Muscle layer of colon (tissue), 2 donors: ENCODE data around the gene SMIM22.
"Not testable (repeated sequence)": the region's sequence is repeated elsewhere in the genome, so short reads cannot be mapped to it uniquely, and the experiment has no call there.

Source experiments
- H3K27ac ChIP-seq: one replicate; pipeline ENCODE4 v1.7.0; 2013; ENCODE audit warnings: low read depth, mild to moderate bottlenecking, low read length, moderate library complexity
- H3K27me3 ChIP-seq, 2 donors: one replicate each; pipeline ENCODE4 v1.7.0; 2013; ENCODE audit warnings: low read length in 2 of 2, mild to moderate bottlenecking in 2 of 2; ENCODE audit not compliant: insufficient read depth in 2 of 2, control insufficient read depth in 1 of 2
- H3K36me3 ChIP-seq: one replicate; pipeline ENCODE4 v1.7.0; 2013; ENCODE audit warnings: mild to moderate bottlenecking, low read length; ENCODE audit not compliant: insufficient read depth
- H3K4me1 ChIP-seq: one replicate; pipeline ENCODE4 v1.7.0; 2013; ENCODE audit warnings: mild to moderate bottlenecking, low read length; ENCODE audit not compliant: insufficient read depth
- H3K4me3 ChIP-seq, 2 donors: one replicate each; pipeline ENCODE4 v1.7.0; 2013; ENCODE audit warnings: low read length in 2 of 2, low read depth in 1 of 2, mild to moderate bottlenecking in 1 of 2, moderate library complexity in 1 of 2
- H3K9ac ChIP-seq: one replicate; pipeline ENCODE4 v1.7.0; 2013; ENCODE audit warnings: low read length
- H3K9me3 ChIP-seq: one replicate; pipeline ENCODE4 v1.7.0; 2013; ENCODE audit warnings: mild to moderate bottlenecking, low read length
- donor health status: abdominal sarcoma.
- donor health status: Adenocarcinoma of cecum.

SMIM22 gene

GRCh38 chr16:4772351-4772750 is 22.8 kb upstream of the SMIM22 start:
- Histone ChIP-seq H3K36me3 (no peaks in the 10 kb centered on the region), H3K9me3 (no peaks in the 10 kb centered on the region), H3K27me3 (no peaks in the 10 kb centered on the region), H3K4me3 (no peak overlapping the region), H3K27ac (no peak overlapping the region), H3K9ac (no peak overlapping the region), H3K4me1 (peaks cover 12% of the 10 kb centered on the region)

DNA sequence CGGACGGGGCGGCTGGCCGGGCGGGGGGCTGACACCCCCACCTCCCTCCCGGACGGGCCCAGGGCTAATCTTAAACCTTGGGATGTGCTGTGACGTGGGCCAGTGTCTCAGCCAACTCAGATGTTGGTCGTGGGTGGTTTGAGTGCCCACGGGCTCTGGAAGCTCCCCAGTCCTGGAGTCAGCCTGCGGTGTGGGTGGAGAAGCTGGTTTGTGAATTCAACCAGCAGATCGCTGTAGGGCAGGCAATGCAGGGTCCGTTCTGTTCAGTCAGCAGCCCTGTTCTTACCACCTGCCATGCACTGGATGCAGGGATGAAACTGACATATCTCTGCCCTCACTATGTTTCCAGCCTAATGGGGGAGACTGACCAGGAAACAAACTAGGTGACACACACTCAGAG is 20.2 kb upstream of the SMIM22 start:
- H3K27me3 ChIP-seq: no peaks in the 10 kb centered on the region
- no peaks in the 10 kb centered on the region for H3K36me3 ChIP-seq
- H3K4me3 ChIP-seq: no peak overlapping the region
- no peak overlapping the region for H3K27ac ChIP-seq
- H3K4me1 ChIP-seq: no peaks in the 10 kb centered on the region
- no peaks in the 10 kb centered on the region for H3K9me3 ChIP-seq
- H3K9ac ChIP-seq: no peak overlapping the region

DNA sequence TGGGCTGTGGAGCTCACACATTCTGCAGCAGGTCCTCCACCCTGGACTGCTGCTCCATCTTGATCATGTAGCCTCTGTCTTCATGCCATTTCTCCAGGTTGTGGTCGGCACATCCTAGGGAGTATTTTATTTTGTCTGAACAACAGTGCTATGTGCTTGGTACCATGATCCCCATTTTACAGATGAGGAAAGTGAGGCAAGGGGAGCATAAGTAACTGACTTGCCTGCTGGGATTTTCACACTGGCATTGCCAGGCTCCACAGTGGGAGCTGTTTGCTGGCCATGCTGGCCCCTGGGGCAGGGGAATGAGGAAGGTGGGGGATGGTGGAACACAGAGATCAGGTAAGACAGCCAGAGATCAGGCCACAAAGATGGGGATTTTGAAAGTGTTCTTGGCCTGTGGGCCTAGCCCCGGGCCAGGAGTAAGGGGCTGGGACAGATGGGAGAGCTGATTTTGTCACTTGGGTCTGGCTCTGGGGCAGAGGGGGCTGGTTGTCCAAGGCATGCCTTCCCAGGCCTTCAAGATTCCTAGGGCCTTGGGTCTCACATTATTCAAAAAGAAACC is 18.9 kb upstream of the SMIM22 start:
- H3K27me3 ChIP-seq: no peaks in the 10 kb centered on the region
- no peaks in the 10 kb centered on the region for H3K9me3 ChIP-seq
- no peaks in the 10 kb centered on the region for H3K36me3 ChIP-seq
- no peak overlapping the region for H3K4me3 ChIP-seq
- H3K4me1 ChIP-seq: no peaks in the 10 kb centered on the region
- no peak overlapping the region for H3K27ac ChIP-seq
- H3K9ac ChIP-seq: no peak overlapping the region

GRCh38 chr16:4777339-4778049 is 17.7 kb upstream of the SMIM22 start:
- Histone ChIP-seq H3K27ac (no peak overlapping the region), H3K36me3 (no peaks in the 10 kb centered on the region), H3K9ac (no peak overlapping the region), H3K27me3 (no peaks in the 10 kb centered on the region), H3K4me1 (no peaks in the 10 kb centered on the region), H3K9me3 (no peaks in the 10 kb centered on the region), H3K4me3 (no peak overlapping the region)

DNA sequence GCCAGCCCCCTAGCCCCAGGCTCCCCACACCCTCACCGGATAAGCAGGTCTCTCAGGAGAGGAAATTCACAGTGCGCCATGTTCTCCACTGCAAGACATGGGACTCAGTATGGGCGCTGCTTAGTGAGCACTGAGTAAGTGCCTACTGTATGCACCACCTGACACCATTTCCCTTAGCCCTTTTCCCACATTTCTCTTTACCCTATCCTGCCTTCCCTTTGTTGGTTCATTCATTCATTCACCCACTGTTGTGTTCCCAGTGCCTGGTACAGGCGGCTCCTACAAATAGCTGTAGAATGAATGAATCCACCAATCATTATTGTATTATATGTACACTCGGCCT is 17.1 kb upstream of the SMIM22 start:
- no peaks in the 10 kb centered on the region for H3K36me3 ChIP-seq
- no peak overlapping the region for H3K4me3 ChIP-seq
- no peak overlapping the region for H3K27ac ChIP-seq
- no peaks in the 10 kb centered on the region for H3K4me1 ChIP-seq
- H3K27me3 ChIP-seq: no peaks in the 10 kb centered on the region
- H3K9ac ChIP-seq: no peak overlapping the region
- no peaks in the 10 kb centered on the region for H3K9me3 ChIP-seq

GRCh38 chr16:4780235-4780634 is 14.9 kb upstream of the SMIM22 start:
- no peaks in the 10 kb centered on the region for H3K4me1 ChIP-seq
- no peak overlapping the region for H3K9ac ChIP-seq
- H3K27me3 ChIP-seq: no peaks in the 10 kb centered on the region
- no peaks in the 10 kb centered on the region for H3K9me3 ChIP-seq
- H3K36me3 ChIP-seq: no peaks in the 10 kb centered on the region
- no peak overlapping the region for H3K4me3 ChIP-seq
- no peak overlapping the region for H3K27ac ChIP-seq

DNA sequence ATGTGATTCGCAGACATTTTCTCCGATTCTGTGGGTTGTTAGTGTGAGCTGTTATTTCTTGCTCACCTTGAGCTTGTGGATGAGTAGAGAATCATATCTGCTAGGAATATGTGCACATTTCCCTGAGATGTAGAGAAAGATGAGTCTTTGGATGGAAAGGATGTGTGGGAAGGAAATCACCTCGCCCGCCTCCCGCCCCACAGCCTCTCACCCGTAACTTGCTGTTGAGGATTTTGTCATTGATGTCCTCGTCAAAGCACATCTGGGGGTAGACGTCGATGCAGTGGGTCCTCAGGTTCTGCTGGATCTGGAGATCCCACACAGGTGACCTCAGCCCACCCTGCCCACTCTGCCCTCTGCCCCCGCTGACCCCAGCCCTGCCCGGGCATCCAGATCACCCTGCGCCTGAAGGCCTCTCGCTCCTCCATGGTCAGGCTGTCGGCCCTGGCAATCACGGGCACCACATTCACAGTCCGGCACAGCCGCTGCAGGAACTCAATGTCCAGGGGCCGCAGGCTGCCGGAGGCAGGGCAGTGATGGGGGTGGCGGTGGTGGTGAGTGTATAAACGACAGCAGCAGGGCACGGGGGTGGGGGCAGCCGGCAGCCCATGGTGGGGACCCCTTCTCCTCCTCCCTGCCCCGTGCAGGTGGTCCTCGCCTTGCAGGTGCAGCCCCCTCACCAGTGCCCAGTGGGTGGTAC is 11.8 kb upstream of the SMIM22 start:
- Histone ChIP-seq H3K4me3 (no peak overlapping the region), H3K27me3 (no peaks in the 10 kb centered on the region), H3K9me3 (no peaks in the 10 kb centered on the region), H3K9ac (no peak overlapping the region), H3K27ac (no peak overlapping the region), H3K4me1 (no peaks in the 10 kb centered on the region), H3K36me3 (no peaks in the 10 kb centered on the region)

DNA sequence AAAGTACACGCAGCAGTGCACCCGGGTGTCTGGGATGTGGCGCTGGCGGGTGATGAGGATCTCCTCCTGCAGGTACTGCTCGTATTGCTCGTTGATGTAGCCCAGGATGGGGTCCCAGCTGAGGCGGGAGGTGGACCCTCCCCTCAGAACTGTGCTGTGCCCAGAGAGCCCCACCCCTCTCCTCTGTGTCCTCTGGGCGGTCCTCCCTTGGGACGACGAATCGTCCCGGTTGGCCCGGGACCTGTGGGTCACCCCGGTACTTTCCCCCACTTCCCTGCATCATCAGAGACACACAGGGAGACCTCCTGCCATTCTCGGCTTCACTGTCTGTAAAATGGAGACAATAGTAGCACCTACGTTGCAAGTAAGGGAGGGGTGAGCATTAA is 11.2 kb upstream of the SMIM22 start:
- Histone ChIP-seq H3K9me3 (no peaks in the 10 kb centered on the region), H3K4me1 (no peaks in the 10 kb centered on the region), H3K9ac (no peak overlapping the region), H3K36me3 (no peaks in the 10 kb centered on the region), H3K27ac (no peak overlapping the region), H3K27me3 (no peaks in the 10 kb centered on the region), H3K4me3 (no peak overlapping the region)

DNA sequence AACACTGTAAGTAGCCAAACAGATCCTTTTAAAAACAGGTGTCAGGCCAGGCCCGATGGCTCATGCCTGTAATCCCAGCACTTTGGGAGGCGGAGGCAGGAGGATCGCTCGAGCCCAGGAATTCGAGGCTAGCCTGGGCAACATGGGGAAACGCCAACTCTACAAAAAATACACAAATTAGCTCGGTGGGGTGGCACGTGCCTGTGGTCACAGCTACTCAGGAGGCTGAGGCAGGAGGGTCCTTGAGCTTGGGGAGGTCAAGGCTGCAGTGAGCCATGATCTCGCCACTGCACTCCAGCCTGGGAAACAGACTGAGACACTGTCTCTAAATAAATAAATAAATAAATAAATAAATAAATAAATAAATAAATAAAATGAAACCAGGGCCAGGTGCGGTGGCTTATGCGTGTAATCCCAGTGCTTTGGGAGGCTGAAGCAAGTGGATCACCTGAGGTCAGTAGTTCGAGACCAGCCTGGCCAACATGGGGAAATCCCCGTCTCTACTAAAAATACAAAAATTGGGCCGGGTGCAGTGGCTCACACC is 10.7 kb upstream of the SMIM22 start:
- H3K27ac ChIP-seq, H3K4me3 ChIP-seq, H3K9me3 ChIP-seq, H3K27me3 ChIP-seq, H3K36me3 ChIP-seq, H3K9ac ChIP-seq, H3K4me1 ChIP-seq: not testable (repeated sequence)

GRCh38 chr16:4785758-4786433 is 9.3 kb upstream of the SMIM22 start:
- H3K4me1 ChIP-seq: no peaks in the 10 kb centered on the region
- H3K4me3 ChIP-seq: no peak overlapping the region
- H3K9ac ChIP-seq: no peak overlapping the region
- no peak overlapping the region for H3K27ac ChIP-seq
- no peaks in the 10 kb centered on the region for H3K9me3 ChIP-seq
- H3K27me3 ChIP-seq: no peaks in the 10 kb centered on the region
- no peaks in the 10 kb centered on the region for H3K36me3 ChIP-seq

DNA sequence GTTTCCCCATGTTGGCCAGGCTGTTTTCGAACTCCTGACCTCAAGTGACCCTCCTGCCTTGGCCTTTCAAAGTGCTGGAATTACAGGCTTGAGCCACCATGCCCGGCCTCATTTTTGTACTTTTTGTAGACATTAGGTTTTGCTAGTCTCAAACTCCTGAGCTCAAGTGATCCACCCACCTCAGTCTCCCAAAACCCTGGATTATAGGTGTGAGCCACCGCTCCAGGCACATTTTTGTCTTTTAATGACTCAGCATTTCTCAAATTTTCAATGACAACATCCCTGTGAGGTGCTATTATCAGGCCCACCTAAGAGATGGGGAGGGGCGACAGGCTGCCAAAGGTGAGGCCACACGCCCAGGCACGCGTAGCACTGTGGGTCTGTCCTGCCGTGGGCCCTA is 8.1 kb upstream of the SMIM22 start:
- no peaks in the 10 kb centered on the region for H3K4me1 ChIP-seq
- H3K27ac ChIP-seq: no peak overlapping the region
- no peak overlapping the region for H3K9ac ChIP-seq
- no peak overlapping the region for H3K4me3 ChIP-seq
- no peaks in the 10 kb centered on the region for H3K27me3 ChIP-seq
- no peaks in the 10 kb centered on the region for H3K9me3 ChIP-seq
- no peaks in the 10 kb centered on the region for H3K36me3 ChIP-seq
